SK-N-SH treated with all-trans-retinoic acid at 6 μM for 48 hours (cell line): ENCODE data around the gene XRCC4.

Source experiments
- ATAC-seq: fragments of 200-7000 bp; cut with Tn5 transposase; 3 replicates; pipeline ENCODE4 v1.9.1; 2020; ENCODE audit warnings: mild to moderate bottlenecking, moderate library complexity
- ARNTL ChIP-seq: fragments of 450-650 bp; formaldehyde crosslinking; IDR thresholded peaks from 2 replicates; pipeline ENCODE4 v1.5.0; 2020; ENCODE audit warnings: low read depth, mild to moderate bottlenecking, moderate library complexity, borderline replicate concordance
- BACH2 ChIP-seq: fragments of 250-450 bp; sonication (Bioruptor Pico); IDR thresholded peaks from 2 replicates; pipeline ENCODE4 v1.9.0; 2021; ENCODE audit warnings: mild to moderate bottlenecking, borderline replicate concordance
- CSDC2 ChIP-seq: fragments of 250-450 bp; sonication (Bioruptor Pico); IDR thresholded peaks from 2 replicates; pipeline ENCODE4 v1.5.0; 2020; ENCODE audit warnings: mild to moderate bottlenecking, moderate library complexity
- ISL1 ChIP-seq: fragments of 250-450 bp; sonication (Bioruptor Pico); IDR thresholded peaks from 2 replicates; pipeline ENCODE4 v2.1.2; 2022; ENCODE audit warnings: mild to moderate bottlenecking, moderate library complexity
- OSR1 ChIP-seq: fragments of 250-450 bp; sonication (Bioruptor Pico); IDR thresholded peaks from 2 replicates; pipeline ENCODE4 v1.8.0; 2022; ENCODE audit warnings: moderate library complexity, mild to moderate bottlenecking, inconsistent platforms
- PPARA ChIP-seq: fragments of 250-450 bp; sonication (Bioruptor Pico); IDR thresholded peaks from 2 replicates; pipeline ENCODE4 v1.5.0; 2020; ENCODE audit warnings: mild to moderate bottlenecking, borderline replicate concordance
- RARB ChIP-seq: fragments of 250-450 bp; sonication (Bioruptor Pico); IDR thresholded peaks from 2 replicates; pipeline ENCODE4 v1.8.0; 2021; ENCODE audit warnings: mild to moderate bottlenecking, moderate library complexity
- SNAI2 ChIP-seq: fragments of 250-450 bp; sonication (Bioruptor Pico); IDR thresholded peaks from 2 replicates; pipeline ENCODE4 v1.5.0; 2020; ENCODE audit warnings: mild to moderate bottlenecking, moderate library complexity
- TCF4 ChIP-seq: fragments of 250-450 bp; sonication (Bioruptor Pico); IDR thresholded peaks from 2 replicates; pipeline ENCODE4 v1.8.0; 2021; ENCODE audit warnings: mild to moderate bottlenecking, moderate library complexity, borderline replicate concordance
- TOX ChIP-seq: fragments of 250-450 bp; sonication (Bioruptor Pico); IDR thresholded peaks from 2 replicates; pipeline ENCODE4 v1.8.0; 2021; ENCODE audit warnings: mild to moderate bottlenecking, moderate library complexity, borderline replicate concordance
- ZC3H10 ChIP-seq: fragments of 250-450 bp; sonication (Bioruptor Pico); IDR thresholded peaks from 2 replicates; pipeline ENCODE4 v1.5.1; 2021; ENCODE audit warnings: mild to moderate bottlenecking, moderate library complexity
- ZFP3 ChIP-seq: fragments of 250-450 bp; sonication (Bioruptor Pico); IDR thresholded peaks from 2 replicates; pipeline ENCODE4 v1.5.0; 2020; ENCODE audit warnings: mild to moderate bottlenecking, moderate library complexity
- ZFP30 ChIP-seq: fragments of 450-650 bp; formaldehyde crosslinking; IDR thresholded peaks from 2 replicates; pipeline ENCODE4 v1.5.0; 2022; ENCODE audit warnings: mild to moderate bottlenecking, moderate library complexity
- ZNF565 ChIP-seq: fragments of 450-650 bp; formaldehyde crosslinking; conservative IDR thresholded peaks from 2 replicates; pipeline ENCODE4 v1.5.0; 2020; ENCODE audit warnings: low read depth, mild to moderate bottlenecking, moderate library complexity
- ZNF70 ChIP-seq: fragments of 450-650 bp; formaldehyde crosslinking; IDR thresholded peaks from 2 replicates; pipeline ENCODE4 v1.5.0; 2020; ENCODE audit warnings: mild to moderate bottlenecking, moderate library complexity
- ZNF8 ChIP-seq: fragments of 450-650 bp; formaldehyde crosslinking; IDR thresholded peaks from 2 replicates; pipeline ENCODE4 v1.5.0; 2020; ENCODE audit warnings: mild to moderate bottlenecking, moderate library complexity
- TF ChIP-seq, protein P1 (sequence below): fragments of 250-450 bp; sonication (Bioruptor Pico); IDR thresholded peaks from 2 replicates; pipeline ENCODE4 v1.8.0; 2020; ENCODE audit warnings: mild to moderate bottlenecking, moderate library complexity, borderline replicate concordance
- TF ChIP-seq, protein P2 (sequence below): fragments of 250-450 bp; sonication (Bioruptor Pico); IDR thresholded peaks from 2 replicates; pipeline ENCODE4 v1.5.1; 2021; ENCODE audit warnings: mild to moderate bottlenecking, moderate library complexity
- TF ChIP-seq, protein P3 (sequence below): fragments of 250-450 bp; sonication (Bioruptor Pico); IDR thresholded peaks from 2 replicates; pipeline ENCODE4 v1.8.0; 2021; ENCODE audit warnings: low read depth, mild to moderate bottlenecking, moderate library complexity, borderline replicate concordance
- TF ChIP-seq, protein P4 (sequence below): fragments of 250-450 bp; sonication (Bioruptor Pico); IDR thresholded peaks from 2 replicates; pipeline ENCODE4 v1.5.1; 2020; ENCODE audit warnings: low read depth, mild to moderate bottlenecking, moderate library complexity
- TF ChIP-seq, protein P5 (sequence below): fragments of 250-450 bp; sonication (Bioruptor Pico); IDR thresholded peaks from 2 replicates; pipeline ENCODE4 v1.5.0; 2020; ENCODE audit warnings: mild to moderate bottlenecking, moderate library complexity

Gene XRCC4

DNA sequence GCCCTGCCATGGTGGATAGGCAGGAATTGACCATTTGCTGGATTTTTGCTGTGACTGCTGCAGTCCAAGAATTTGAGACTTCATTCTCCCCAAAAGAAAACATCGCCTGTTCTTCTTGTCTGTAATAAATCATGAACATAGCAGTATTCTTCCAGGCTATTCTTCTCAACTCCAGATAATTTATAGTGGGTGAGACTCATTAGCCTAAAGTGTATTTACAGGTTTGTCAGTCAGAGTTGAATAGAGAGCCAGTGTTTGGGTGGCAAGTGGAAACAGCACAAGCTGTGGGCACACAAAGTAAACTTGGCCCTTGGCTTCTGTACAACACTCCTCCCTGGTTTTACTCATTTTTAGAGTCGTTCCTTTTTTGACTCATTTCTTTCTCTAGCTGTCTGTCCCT, 266.0 kb downstream of the XRCC4 start:
- no peak for TF ChIP-seq CSDC2
- TF ChIP-seq BACH2 (CRISPR knock-in tag) = no peak
- no peak for TF ChIP-seq ISL1
- TF ChIP-seq, protein P1, sequence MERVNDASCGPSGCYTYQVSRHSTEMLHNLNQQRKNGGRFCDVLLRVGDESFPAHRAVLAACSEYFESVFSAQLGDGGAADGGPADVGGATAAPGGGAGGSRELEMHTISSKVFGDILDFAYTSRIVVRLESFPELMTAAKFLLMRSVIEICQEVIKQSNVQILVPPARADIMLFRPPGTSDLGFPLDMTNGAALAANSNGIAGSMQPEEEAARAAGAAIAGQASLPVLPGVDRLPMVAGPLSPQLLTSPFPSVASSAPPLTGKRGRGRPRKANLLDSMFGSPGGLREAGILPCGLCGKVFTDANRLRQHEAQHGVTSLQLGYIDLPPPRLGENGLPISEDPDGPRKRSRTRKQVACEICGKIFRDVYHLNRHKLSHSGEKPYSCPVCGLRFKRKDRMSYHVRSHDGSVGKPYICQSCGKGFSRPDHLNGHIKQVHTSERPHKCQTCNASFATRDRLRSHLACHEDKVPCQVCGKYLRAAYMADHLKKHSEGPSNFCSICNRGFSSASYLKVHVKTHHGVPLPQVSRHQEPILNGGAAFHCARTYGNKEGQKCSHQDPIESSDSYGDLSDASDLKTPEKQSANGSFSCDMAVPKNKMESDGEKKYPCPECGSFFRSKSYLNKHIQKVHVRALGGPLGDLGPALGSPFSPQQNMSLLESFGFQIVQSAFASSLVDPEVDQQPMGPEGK (CRISPR knock-in tag) = no peak
- no peak for TF ChIP-seq ZNF70
- TF ChIP-seq ARNTL (CRISPR knock-in tag) = no peak
- no peak for TF ChIP-seq ZFP3 (CRISPR knock-in tag)
- TF ChIP-seq RARB = no peak
- TF ChIP-seq ZC3H10 (CRISPR knock-in tag) = no peak
- TF ChIP-seq TOX (CRISPR knock-in tag) = no peak
- TF ChIP-seq, protein P2, sequence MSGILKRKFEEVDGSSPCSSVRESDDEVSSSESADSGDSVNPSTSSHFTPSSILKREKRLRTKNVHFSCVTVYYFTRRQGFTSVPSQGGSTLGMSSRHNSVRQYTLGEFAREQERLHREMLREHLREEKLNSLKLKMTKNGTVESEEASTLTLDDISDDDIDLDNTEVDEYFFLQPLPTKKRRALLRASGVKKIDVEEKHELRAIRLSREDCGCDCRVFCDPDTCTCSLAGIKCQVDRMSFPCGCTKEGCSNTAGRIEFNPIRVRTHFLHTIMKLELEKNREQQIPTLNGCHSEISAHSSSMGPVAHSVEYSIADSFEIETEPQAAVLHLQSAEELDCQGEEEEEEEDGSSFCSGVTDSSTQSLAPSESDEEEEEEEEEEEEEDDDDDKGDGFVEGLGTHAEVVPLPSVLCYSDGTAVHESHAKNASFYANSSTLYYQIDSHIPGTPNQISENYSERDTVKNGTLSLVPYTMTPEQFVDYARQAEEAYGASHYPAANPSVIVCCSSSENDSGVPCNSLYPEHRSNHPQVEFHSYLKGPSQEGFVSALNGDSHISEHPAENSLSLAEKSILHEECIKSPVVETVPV (CRISPR knock-in tag) = no peak
- no peak for TF ChIP-seq ZNF565 (CRISPR knock-in tag)
- no peak for TF ChIP-seq TCF4
- no peak for TF ChIP-seq PPARA
- ATAC-seq = no peak

DNA sequence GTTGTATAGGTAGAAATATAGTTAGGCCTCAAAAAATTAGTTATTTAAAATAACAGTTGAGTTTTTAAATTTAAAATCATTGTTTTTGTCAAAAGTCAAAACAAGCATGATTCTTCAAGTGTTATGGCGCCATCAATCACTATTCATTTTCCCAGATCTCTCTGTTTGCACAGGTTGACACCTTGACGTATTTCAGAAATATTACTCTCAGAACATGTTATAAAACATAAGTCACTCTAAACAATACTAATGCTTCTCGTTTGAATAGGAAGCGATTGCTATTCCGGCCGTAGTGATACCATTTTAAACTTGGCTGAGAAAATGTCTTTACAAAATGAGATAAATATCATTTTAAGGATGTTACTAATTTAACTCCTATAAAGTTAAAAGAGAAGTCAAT, 268.1 kb downstream of the XRCC4 start:
- no peak for ATAC-seq
- TF ChIP-seq SNAI2 = no peak
- no peak for TF ChIP-seq ZNF8 (CRISPR knock-in tag)
- TF ChIP-seq TCF4 = no peak
- TF ChIP-seq OSR1 (CRISPR knock-in tag) = no peak
- no peak for TF ChIP-seq RARB
- TF ChIP-seq, protein P3, sequence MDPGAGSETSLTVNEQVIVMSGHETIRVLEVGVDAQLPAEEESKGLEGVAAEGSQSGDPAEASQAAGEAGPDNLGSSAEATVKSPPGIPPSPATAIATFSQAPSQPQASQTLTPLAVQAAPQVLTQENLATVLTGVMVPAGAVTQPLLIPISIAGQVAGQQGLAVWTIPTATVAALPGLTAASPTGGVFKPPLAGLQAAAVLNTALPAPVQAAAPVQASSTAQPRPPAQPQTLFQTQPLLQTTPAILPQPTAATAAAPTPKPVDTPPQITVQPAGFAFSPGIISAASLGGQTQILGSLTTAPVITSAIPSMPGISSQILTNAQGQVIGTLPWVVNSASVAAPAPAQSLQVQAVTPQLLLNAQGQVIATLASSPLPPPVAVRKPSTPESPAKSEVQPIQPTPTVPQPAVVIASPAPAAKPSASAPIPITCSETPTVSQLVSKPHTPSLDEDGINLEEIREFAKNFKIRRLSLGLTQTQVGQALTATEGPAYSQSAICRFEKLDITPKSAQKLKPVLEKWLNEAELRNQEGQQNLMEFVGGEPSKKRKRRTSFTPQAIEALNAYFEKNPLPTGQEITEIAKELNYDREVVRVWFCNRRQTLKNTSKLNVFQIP (CRISPR knock-in tag) = no peak
- no peak for TF ChIP-seq ARNTL (CRISPR knock-in tag)
- TF ChIP-seq, all 23 proteins: peak for 0

DNA sequence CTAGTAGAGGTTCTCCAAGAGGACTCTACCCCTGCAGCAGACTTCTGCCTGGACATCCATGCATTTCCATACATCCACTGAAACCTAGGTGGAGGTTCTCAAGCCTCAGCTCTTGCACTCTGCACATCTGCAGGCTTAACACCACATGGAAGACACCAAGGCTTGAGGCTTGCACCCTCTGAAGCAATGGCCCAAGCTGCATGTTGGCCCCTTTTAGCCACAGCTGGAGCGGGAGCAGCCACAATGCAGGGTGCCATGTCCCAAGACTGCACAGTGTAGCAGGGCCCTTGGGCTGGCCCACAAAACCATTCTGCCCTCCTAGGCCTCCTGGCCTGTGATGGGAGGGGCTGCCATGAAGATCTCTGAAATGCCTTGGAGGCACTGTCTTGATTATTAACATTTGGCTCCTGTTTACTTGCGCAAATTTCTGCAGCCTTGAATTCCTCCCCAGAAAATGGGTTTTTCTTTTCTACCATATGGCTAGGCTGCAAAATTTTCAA, 271.0 kb downstream of the XRCC4 start:
- TF ChIP-seq ISL1 (no peak), SNAI2 (no peak), ZNF565 (CRISPR knock-in tag) (no peak), TOX (CRISPR knock-in tag) (no peak), ZFP30 (CRISPR knock-in tag) (no peak)
- TF ChIP-seq, protein P4, sequence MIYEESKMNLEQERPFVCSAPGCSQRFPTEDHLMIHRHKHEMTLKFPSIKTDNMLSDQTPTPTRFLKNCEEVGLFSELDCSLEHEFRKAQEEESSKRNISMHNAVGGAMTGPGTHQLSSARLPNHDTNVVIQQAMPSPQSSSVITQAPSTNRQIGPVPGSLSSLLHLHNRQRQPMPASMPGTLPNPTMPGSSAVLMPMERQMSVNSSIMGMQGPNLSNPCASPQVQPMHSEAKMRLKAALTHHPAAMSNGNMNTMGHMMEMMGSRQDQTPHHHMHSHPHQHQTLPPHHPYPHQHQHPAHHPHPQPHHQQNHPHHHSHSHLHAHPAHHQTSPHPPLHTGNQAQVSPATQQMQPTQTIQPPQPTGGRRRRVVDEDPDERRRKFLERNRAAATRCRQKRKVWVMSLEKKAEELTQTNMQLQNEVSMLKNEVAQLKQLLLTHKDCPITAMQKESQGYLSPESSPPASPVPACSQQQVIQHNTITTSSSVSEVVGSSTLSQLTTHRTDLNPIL = no peak
- TF ChIP-seq, protein P3 (CRISPR knock-in tag) = no peak
- TF ChIP-seq, protein P2 (CRISPR knock-in tag) = no peak
- TF ChIP-seq, protein P1 (CRISPR knock-in tag) = no peak
- TF ChIP-seq, protein P5, sequence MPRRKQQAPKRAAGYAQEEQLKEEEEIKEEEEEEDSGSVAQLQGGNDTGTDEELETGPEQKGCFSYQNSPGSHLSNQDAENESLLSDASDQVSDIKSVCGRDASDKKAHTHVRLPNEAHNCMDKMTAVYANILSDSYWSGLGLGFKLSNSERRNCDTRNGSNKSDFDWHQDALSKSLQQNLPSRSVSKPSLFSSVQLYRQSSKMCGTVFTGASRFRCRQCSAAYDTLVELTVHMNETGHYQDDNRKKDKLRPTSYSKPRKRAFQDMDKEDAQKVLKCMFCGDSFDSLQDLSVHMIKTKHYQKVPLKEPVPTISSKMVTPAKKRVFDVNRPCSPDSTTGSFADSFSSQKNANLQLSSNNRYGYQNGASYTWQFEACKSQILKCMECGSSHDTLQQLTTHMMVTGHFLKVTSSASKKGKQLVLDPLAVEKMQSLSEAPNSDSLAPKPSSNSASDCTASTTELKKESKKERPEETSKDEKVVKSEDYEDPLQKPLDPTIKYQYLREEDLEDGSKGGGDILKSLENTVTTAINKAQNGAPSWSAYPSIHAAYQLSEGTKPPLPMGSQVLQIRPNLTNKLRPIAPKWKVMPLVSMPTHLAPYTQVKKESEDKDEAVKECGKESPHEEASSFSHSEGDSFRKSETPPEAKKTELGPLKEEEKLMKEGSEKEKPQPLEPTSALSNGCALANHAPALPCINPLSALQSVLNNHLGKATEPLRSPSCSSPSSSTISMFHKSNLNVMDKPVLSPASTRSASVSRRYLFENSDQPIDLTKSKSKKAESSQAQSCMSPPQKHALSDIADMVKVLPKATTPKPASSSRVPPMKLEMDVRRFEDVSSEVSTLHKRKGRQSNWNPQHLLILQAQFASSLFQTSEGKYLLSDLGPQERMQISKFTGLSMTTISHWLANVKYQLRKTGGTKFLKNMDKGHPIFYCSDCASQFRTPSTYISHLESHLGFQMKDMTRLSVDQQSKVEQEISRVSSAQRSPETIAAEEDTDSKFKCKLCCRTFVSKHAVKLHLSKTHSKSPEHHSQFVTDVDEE = no peak

More for the DNA sequence above, 271.0 kb downstream of the XRCC4 start:
- no peak for ATAC-seq
